Effector memory CD4-positive, alpha-beta T cell (primary cell): ENCODE data around the gene SS18.

Experiments
- DNase-seq, 3 donors: peaks; one replicate each; pipeline ENCODE4 v3.0.0-alpha.2; 2020
- H3K27ac ChIP-seq: 2 replicates; pipeline ENCODE4 v1.7.0; 2013; ENCODE audit warnings: mild to moderate bottlenecking, low read length, moderate library complexity; ENCODE audit not compliant: insufficient read depth, poor library complexity, severe bottlenecking
- H3K27me3 ChIP-seq: replicated peaks from 2 replicates; pipeline ENCODE4 v1.7.0; 2013; ENCODE audit warnings: mild to moderate bottlenecking, low read length; ENCODE audit not compliant: insufficient read depth, control insufficient read depth, poor library complexity, severe bottlenecking
- H3K36me3 ChIP-seq: 2 replicates; pipeline ENCODE4 v1.7.0; 2013; ENCODE audit warnings: mild to moderate bottlenecking, low read length, moderate library complexity; ENCODE audit not compliant: control insufficient read depth, insufficient read depth
- H3K4me1 ChIP-seq: 2 replicates; pipeline ENCODE4 v1.7.0; 2013; ENCODE audit warnings: low read length, mild to moderate bottlenecking; ENCODE audit not compliant: control insufficient read depth, insufficient read depth, poor library complexity, severe bottlenecking
- H3K4me3 ChIP-seq: 2 replicates; pipeline ENCODE4 v1.7.0; 2013; ENCODE audit warnings: low read length, low read depth, mild to moderate bottlenecking; ENCODE audit not compliant: insufficient read depth, poor library complexity, severe bottlenecking
- H3K9me3 ChIP-seq: 2 replicates; pipeline ENCODE4 v1.7.0; 2013; ENCODE audit warnings: mild to moderate bottlenecking, low read length, moderate library complexity; ENCODE audit not compliant: control insufficient read depth

SS18 gene

GRCh38 chr18:26008096-26008495 lies 82.3 kb downstream of the SS18 start:
- Histone ChIP-seq H3K4me3 (no peak overlapping the region), H3K27me3 (no peaks in the 10 kb centered on the region), H3K36me3 (no peaks in the 10 kb centered on the region), H3K4me1 (no peaks in the 10 kb centered on the region), H3K27ac (no peak overlapping the region), H3K9me3 (no peaks in the 10 kb centered on the region)
- no peak for DNase-seq

- no peaks in the 10 kb centered on the region for H3K4me1 ChIP-seq
- no peak overlapping the region for H3K4me3 ChIP-seq
- H3K27me3 ChIP-seq, result no peaks in the 10 kb centered on the region
- H3K27ac ChIP-seq, result no peak overlapping the region
- no peaks in the 10 kb centered on the region for H3K36me3 ChIP-seq
- no peak for DNase-seq
- H3K9me3 ChIP-seq, result no peaks in the 10 kb centered on the region
These were observed 84.5 kb downstream of the SS18 start for GRCh38 chr18:26005950-26006349.

- H3K27me3 ChIP-seq, result no peaks in the 10 kb centered on the region
- H3K36me3 ChIP-seq, result no peaks in the 10 kb centered on the region
- no peak overlapping the region for H3K27ac ChIP-seq
- H3K4me3 ChIP-seq, result no peak overlapping the region
- no peaks in the 10 kb centered on the region for H3K9me3 ChIP-seq
- no peaks in the 10 kb centered on the region for H3K4me1 ChIP-seq
- DNase-seq, result no peak
These were observed 85.6 kb downstream of the SS18 start for GRCh38 chr18:26004832-26005231.

- H3K27ac ChIP-seq, result no peak overlapping the region
- H3K27me3 ChIP-seq, result no peaks in the 10 kb centered on the region
- no peaks in the 10 kb centered on the region for H3K9me3 ChIP-seq
- no peaks in the 10 kb centered on the region for H3K36me3 ChIP-seq
- H3K4me1 ChIP-seq, result no peaks in the 10 kb centered on the region
- no peak for DNase-seq
- H3K4me3 ChIP-seq, result no peak overlapping the region
These were observed 86.6 kb downstream of the SS18 start for GRCh38 chr18:26003817-26004216.

GRCh38 chr18:26003356-26003755 lies 87.1 kb downstream of the SS18 start:
- Histone ChIP-seq H3K4me3 (no peak overlapping the region), H3K4me1 (no peaks in the 10 kb centered on the region), H3K27me3 (no peaks in the 10 kb centered on the region), H3K9me3 (no peaks in the 10 kb centered on the region), H3K27ac (no peak overlapping the region), H3K36me3 (no peaks in the 10 kb centered on the region)
- no peak for DNase-seq

GRCh38 chr18:26002375-26002910 lies 88.0 kb downstream of the SS18 start:
- no peak for DNase-seq
- Histone ChIP-seq H3K36me3 (no peaks in the 10 kb centered on the region), H3K9me3 (no peaks in the 10 kb centered on the region), H3K27ac (no peak overlapping the region), H3K4me3 (no peak overlapping the region), H3K27me3 (no peaks in the 10 kb centered on the region), H3K4me1 (no peaks in the 10 kb centered on the region)

GRCh38 chr18:25998461-25998860 lies 92.0 kb downstream of the SS18 start:
- Histone ChIP-seq H3K36me3 (no peaks in the 10 kb centered on the region), H3K27ac (no peak overlapping the region), H3K4me3 (no peak overlapping the region), H3K27me3 (no peaks in the 10 kb centered on the region), H3K4me1 (no peaks in the 10 kb centered on the region), H3K9me3 (no peaks in the 10 kb centered on the region)
- DNase-seq, result no peak

- no peak overlapping the region for H3K27ac ChIP-seq
- H3K4me1 ChIP-seq, result no peaks in the 10 kb centered on the region
- no peaks in the 10 kb centered on the region for H3K9me3 ChIP-seq
These were observed 97.8 kb downstream of the SS18 start for GRCh38 chr18:25992566-25992965.

GRCh38 chr18:25990473-25990872 lies 99.9 kb downstream of the SS18 start:
- Histone ChIP-seq H3K9me3 (no peaks in the 10 kb centered on the region), H3K4me3 (no peak overlapping the region), H3K4me1 (no peaks in the 10 kb centered on the region), H3K36me3 (no peaks in the 10 kb centered on the region), H3K27ac (no peak overlapping the region), H3K27me3 (no peaks in the 10 kb centered on the region)
- DNase-seq, result no peak

More at GRCh38 chr18:25992566-25992965, 97.8 kb downstream of the SS18 start:
- no peak for DNase-seq
- Histone ChIP-seq H3K36me3 (no peaks in the 10 kb centered on the region), H3K4me3 (no peak overlapping the region), H3K27me3 (no peaks in the 10 kb centered on the region)

- H3K36me3 ChIP-seq, result no peaks in the 10 kb centered on the region
- no peak for DNase-seq
- no peak overlapping the region for H3K4me3 ChIP-seq
- no peaks in the 10 kb centered on the region for H3K9me3 ChIP-seq
- no peaks in the 10 kb centered on the region for H3K4me1 ChIP-seq
- no peaks in the 10 kb centered on the region for H3K27me3 ChIP-seq
- no peak overlapping the region for H3K27ac ChIP-seq
These were observed 104.6 kb downstream of the SS18 start for GRCh38 chr18:25985707-25986394.
